PC-9 (cell line): Measurements from ENCODE around the gene LY6G5B.

ENCODE experiments used
- CTCF ChIP-seq: fragments of 200-600 bp; sonication (generic); conservative IDR thresholded peaks from 2 replicates; pipeline ENCODE4 v1.6.1; 2017; ENCODE audit warnings: mixed run types, antibody characterized with exemption, mild to moderate bottlenecking, moderate library complexity
- EZH2 ChIP-seq: fragments of 200-600 bp; sonication (generic); IDR thresholded peaks from 2 replicates; pipeline ENCODE4 v1.8.0; 2017; ENCODE audit warnings: antibody characterized with exemption, low read depth

DNA sequence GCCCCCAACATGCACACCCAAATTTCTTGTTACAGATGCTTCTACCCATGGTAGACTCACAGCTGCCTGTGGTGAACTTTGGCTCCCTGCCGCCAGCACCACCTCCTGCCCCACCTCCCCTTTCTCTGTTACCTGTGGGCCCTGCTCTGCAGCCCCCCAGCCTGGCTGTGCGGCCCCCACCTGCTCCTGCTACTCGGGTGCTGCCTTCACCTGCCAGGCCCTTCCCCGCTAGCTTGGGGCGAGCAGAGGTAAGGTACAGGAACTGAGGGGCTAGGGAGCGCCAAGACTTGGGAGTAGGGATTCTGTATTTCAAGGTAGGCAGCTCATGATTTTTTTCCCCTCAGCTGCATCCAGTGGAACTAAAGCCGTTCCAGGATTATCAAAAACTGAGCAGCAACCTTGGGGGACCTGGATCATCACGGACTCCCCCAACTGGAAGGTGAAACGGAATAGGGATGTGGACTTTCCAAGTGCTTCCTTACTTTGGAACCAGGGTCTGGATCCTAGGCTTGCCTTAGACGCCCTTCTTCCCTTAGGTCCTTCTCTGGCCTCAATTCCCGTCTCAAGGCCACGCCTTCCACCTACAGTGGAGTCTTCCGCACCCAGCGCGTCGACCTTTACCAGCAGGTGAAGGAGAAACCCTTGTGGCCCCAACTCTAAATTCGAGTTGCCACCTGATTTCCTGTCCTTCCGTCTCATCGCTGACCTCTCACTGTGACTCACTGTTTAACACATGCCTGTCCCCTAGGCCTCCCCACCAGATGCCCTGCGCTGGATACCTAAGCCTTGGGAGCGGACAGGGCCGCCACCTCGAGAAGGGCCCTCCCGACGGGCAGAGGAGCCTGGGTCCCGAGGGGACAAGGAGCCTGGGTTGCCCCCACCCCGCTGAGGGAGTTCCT is 32.8 kb upstream of the LY6G5B start:
- no peak for TF ChIP-seq CTCF
- TF ChIP-seq EZH2 = no peak
